DMS53 (cell line): ENCODE measurements around the gene NCF4.

Source experiments
- DNase-seq: peaks from one replicate; lab custom pipeline; 2025; lab: John Stamatoyannopoulos, UW

Gene NCF4

GRCh38 chr22:36860821-36861659, at the start of gene NCF4:
Gene NCF4, plus strand, starts transcription at chr22:36861006. Its CDS starts 166 bp downstream, at chr22:36861172.
- no peak for DNase-seq

GRCh38 chr22:36811094-36811800, 49.6 kb upstream of the NCF4 start:
- no peak for DNase-seq

- no peak for DNase-seq
Observed at GRCh38 chr22:36814801-36815200, 46.0 kb upstream of the NCF4 start.

- DNase-seq, result no peak
Observed at GRCh38 chr22:36815558-36816338, 45.1 kb upstream of the NCF4 start.

- no peak for DNase-seq
Observed at GRCh38 chr22:36816339-36816635, 44.5 kb upstream of the NCF4 start.

GRCh38 chr22:36816636-36817524, 43.9 kb upstream of the NCF4 start, which contains the start of gene PVALB:
Gene PVALB, minus strand, starts transcription at chr22:36817035. Its CDS starts 30 bp downstream, at chr22:36817005.
- peak; percentile 1 for DNase-seq

DNA sequence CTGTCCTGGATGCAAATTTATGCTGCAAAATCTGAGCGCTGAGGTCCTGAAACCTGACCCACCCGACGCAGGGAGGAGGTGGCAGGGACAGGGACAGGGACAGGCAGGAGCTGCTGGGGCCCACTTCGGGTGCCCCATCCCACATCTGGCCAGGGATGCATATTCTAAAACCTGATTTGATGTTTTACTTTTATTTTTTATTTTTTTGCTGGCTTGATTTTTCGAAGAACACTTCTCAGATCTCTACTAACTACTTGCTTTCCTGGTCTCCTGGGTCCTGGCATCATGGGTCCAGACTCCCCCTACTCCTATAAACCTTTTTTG, 43.3 kb upstream of the NCF4 start:
- DNase-seq, result no peak

DNA sequence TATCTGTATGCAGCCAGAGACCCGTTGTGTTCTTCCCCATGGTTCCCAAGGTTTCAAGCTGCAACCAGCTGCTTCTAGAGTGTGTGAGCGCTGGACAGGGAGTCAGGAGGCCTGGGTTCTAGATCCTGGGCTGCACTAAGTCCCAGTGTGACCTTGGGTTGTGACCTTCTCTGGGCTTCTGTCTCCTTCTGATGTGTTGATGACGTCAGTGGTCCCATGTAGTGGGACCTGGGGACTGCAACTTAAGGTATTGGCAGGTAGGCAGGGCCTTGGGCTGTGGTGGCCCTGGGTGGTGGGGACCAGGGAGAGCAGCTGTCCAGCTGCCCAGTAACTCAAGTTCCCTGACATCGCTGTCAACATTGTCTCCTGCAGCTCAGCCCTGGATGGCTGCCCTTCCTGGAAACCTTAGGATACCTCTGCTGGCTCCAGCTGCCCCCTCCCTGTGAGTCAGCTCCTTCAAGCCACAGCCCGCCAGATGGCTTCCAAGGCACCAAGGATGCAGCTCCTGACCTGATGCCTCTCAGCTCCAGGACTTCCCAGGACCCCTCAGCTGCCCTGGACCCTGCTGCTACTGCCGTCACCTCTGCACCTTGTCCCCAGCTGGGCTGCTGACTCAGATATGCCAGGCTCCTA, 42.7 kb upstream of the NCF4 start:
- DNase-seq, result no peak

- no peak for DNase-seq
Observed at GRCh38 chr22:36819112-36819511, 41.7 kb upstream of the NCF4 start.

GRCh38 chr22:36822581-36822980, 38.2 kb upstream of the NCF4 start:
- no peak for DNase-seq

DNA sequence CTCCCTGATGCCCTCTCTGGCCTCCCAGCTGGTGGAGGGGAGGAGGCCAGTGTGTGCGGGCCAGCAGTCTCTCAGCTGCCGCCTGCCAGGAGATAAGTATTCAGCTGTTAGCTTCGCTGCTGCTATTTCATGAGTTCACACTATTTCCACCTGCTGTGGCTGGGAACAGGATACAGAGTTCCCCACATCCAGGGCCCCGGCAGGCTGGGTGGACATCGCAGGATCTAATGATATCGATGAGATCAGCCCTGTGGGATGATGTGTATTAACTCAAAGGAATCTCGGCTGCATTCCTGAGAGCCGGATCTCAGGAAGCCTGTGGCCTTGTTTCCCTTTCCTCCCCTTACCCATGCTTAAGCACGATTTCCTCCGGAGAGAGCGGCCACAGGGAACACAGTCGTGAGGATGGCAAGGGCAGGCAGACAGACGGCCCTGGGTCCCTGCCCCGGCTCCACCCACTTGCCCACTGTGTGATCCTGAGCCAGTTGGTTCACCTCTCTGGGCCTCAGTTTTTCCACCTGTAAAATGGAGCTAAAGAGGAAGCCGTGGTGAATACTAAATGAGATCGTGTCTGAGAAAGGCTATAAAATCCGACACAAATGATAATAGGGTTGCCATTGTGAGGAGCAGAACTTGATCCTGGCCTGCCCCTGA, 37.5 kb upstream of the NCF4 start:
- DNase-seq, result no peak

GRCh38 chr22:36824655-36825054, 36.2 kb upstream of the NCF4 start:
- no peak for DNase-seq

- no peak for DNase-seq
Observed at GRCh38 chr22:36826262-36826661, 34.5 kb upstream of the NCF4 start.

DNA sequence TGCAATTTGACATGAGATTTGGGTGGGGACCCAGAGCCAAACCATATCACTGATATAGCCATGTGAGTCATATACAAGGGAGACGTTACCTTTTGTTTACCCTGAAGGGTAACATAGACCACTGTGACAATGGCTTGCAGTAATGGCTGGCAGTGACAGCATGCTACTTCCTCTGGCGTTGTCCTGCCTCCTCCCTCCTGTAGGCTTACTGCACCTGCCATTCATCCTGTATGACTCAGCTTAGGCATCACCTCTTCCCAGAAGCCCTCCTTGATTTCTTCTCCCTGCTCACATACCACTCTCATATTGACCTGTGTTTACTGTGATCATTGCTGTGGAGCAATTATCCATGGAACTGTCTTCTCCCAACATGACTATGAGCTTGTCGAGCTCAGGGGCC, 32.0 kb upstream of the NCF4 start:
- peak; percentile 0 for DNase-seq

DNA sequence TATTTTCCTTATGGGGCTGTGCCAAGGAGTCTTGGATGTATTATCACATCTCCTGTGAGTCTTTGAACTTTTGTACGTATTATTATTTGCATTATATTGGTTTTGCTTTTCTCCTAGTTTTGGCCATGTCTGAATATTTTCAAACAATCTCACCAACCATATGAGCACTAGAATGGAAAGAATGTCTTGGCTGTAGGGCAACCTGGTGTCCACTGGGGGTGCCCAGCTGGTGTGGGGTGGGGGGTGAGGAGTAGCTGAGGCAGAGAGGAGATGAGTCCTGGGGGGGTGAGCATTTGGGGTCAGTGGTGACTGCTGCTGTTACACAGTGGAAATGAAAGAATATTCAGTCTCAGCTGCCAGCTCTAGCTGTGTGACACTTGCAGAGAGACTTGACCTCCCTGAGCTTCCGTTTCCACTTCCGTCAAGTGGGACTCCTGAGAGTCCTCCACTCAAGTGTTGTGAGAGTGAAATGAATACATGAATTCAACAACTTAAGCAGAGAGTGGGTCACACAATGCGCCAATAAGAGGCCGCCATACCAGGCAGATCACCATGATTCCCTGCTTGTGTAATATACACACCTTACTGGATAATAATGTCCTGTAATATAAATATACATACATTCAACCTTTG, 31.3 kb upstream of the NCF4 start:
- DNase-seq, result peak; percentile 1

DNA sequence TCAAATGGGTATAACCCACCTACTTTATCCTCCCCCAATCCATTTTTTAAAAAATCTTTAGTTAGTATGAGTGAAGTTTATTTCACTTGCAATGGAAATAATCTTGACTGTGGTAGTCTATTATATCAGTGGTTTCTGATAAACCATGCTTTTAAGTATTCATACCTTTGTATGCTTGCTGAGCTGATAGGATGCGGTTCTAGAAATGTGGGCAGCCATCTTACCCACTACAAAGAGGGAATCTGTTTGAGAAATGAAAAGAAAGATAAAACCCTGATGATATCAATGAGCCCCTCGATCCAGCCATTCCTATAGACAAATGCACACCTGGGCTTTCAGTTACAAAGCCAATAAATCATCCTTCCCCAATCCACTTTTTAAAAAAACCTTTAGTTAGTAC, 30.2 kb upstream of the NCF4 start:
- DNase-seq, result no peak

- DNase-seq, result no peak
Observed at GRCh38 chr22:36831206-36831605, 29.6 kb upstream of the NCF4 start.

DNA sequence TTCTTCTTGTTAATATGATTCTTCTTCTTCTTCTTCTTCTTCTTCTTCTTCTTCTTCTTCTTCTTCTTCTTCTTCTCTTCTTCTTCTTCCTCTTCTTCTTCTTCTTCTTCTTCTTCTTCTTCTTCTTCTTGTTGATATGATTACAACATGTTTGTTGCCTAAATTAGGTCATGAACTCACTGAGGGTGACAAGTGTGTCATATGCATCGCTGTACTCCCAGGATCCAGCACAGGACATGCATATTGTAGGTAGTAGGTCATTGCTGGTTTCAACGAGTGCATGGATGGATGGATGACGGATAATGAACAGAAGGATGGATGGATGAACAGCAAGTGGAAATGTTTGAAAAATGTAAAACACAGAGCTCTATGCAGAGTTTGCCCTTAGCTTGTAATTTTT, 29.1 kb upstream of the NCF4 start:
- no peak for DNase-seq

DNA sequence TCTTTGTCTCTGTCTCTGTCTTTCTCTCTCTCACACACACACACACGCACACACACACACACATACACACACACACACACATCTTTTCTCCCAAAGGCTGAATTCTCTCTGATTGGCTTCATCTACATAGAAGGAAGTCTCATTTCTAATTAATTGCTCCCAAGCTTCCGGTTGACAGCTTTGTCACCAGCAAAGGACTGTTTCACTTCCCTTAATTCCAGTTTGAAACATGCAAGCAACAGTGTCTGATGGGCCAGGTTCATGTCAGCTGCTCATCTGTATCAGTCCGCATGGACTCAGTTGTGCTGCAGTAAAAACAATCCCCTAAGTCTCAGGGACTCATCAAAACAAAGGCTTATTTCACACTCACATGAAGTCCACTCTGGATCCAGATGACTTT, 27.7 kb upstream of the NCF4 start:
- no peak for DNase-seq

- no peak for DNase-seq
Observed at GRCh38 chr22:36835903-36836302, 24.9 kb upstream of the NCF4 start.
